Breast epithelium (tissue), 3 donors: Measurements from ENCODE around the gene DEAF1.

Experiments used
- POLR2A ChIP-seq: fragments of 450-650 bp; IDR thresholded peaks from one replicate; pipeline ENCODE4 v1.6.1; 2016; ENCODE audit warnings: antibody characterized with exemption, mild to moderate bottlenecking, moderate library complexity
- POLR2AphosphoS5 ChIP-seq, 3 donors: sonication (generic); formaldehyde crosslinking; IDR thresholded peaks; one replicate each; pipeline ENCODE4 v1.6.1; 2017; ENCODE audit warnings: antibody characterized with exemption in 3 of 3
- TF ChIP-seq, protein P1 (sequence below), 3 donors: fragments of 450-650 bp; IDR thresholded peaks; one replicate each; pipeline ENCODE4 v1.5.1; 2016 to 2017; ENCODE audit warnings: antibody characterized with exemption in 3 of 3, mild to moderate bottlenecking in 3 of 3, moderate library complexity in 3 of 3

DNA sequence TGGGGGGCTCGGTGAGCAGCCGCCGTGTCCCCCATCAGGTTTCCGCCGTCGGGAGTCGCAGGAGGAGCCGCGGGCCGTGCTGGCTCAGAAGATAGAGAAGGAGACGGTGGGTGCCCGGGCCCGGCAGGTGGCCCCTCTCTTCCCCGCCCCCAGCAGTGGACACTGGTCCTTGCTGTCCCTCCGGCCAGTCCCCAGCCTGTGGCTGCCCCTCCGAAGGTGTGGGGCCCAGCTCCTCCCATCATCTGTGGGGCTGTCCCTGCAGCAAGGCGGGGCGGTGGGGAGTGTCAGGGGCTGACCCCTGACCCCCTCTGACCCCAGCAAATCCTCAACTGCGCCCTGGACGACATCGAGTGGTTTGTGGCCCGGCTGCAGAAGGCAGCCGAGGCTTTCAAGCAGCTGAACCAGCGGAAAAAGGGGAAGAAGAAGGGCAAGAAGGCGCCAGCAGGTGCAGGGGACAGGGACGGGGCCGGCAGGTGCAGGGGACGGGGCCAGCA is 26.3 kb upstream of the DEAF1 start:
- TF ChIP-seq, protein P1, sequence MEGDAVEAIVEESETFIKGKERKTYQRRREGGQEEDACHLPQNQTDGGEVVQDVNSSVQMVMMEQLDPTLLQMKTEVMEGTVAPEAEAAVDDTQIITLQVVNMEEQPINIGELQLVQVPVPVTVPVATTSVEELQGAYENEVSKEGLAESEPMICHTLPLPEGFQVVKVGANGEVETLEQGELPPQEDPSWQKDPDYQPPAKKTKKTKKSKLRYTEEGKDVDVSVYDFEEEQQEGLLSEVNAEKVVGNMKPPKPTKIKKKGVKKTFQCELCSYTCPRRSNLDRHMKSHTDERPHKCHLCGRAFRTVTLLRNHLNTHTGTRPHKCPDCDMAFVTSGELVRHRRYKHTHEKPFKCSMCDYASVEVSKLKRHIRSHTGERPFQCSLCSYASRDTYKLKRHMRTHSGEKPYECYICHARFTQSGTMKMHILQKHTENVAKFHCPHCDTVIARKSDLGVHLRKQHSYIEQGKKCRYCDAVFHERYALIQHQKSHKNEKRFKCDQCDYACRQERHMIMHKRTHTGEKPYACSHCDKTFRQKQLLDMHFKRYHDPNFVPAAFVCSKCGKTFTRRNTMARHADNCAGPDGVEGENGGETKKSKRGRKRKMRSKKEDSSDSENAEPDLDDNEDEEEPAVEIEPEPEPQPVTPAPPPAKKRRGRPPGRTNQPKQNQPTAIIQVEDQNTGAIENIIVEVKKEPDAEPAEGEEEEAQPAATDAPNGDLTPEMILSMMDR (IDR thresholded peaks at IDR 0.05), result no peak
- TF ChIP-seq POLR2AphosphoS5 (IDR thresholded peaks at IDR 0.05) (no peak), POLR2A (no peak)
